PFSK-1 (cell line): ENCODE measurements around the gene QSOX1.

Source experiments
- FOXP2 ChIP-seq: optimal IDR thresholded peaks from 2 replicates; pipeline ENCODE3; 2011; ENCODE audit warnings: borderline replicate concordance, control low read depth, inconsistent platforms; ENCODE audit not compliant: insufficient read depth; ENCODE audit errors: extremely low read length, extremely low read depth
- POLR2AphosphoS5 ChIP-seq: IDR thresholded peaks from 2 replicates; pipeline ENCODE4 v1.6.1; 2012; ENCODE audit warnings: low read depth, mild to moderate bottlenecking, control low read depth, low read length, moderate library complexity
- SIN3A ChIP-seq: IDR thresholded peaks from 2 replicates; pipeline ENCODE4 v1.6.1; 2012; ENCODE audit warnings: mild to moderate bottlenecking, low read length, moderate library complexity, borderline replicate concordance; ENCODE audit not compliant: insufficient read depth
- TAF1 ChIP-seq: IDR thresholded peaks from 2 replicates; pipeline ENCODE4 v1.6.1; 2012; ENCODE audit warnings: low read length, control low read depth, borderline replicate concordance; ENCODE audit not compliant: insufficient read depth
- TF ChIP-seq, protein P1 (sequence below), 2 experiments: IDR thresholded peaks; 2 replicates each; pipeline versions ENCODE4 v1.6.1 to v1.8.0; 2011 to 2012; ENCODE audit warnings: low read depth in 2 of 2, low read length in 2 of 2, control low read depth in 1 of 2, inconsistent platforms in 1 of 2, mild to moderate bottlenecking in 1 of 2, moderate library complexity in 1 of 2; ENCODE audit not compliant: insufficient read depth in 1 of 2

DNA sequence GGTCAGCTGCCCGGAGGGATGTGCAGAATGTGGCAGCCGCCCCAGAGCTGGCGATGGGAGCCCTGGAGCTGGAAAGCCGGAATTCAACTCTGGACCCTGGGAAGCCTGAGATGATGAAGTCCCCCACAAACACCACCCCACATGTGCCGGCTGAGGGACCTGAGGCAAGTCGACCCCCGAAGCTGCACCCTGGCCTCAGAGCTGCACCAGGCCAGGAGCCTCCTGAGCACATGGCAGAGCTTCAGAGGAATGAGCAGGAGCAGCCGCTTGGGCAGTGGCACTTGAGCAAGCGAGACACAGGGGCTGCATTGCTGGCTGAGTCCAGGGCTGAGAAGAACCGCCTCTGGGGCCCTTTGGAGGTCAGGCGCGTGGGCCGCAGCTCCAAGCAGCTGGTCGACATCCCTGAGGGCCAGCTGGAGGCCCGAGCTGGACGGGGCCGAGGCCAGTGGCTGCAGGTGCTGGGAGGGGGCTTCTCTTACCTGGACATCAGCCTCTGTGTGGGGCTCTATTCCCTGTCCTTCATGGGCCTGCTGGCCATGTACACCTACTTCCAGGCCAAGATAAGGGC lies 41.9 kb downstream of the QSOX1 start:
- TF ChIP-seq POLR2AphosphoS5 (no peak), TAF1 (no peak), SIN3A (no peak), FOXP2 (no peak)
- TF ChIP-seq, protein P1, sequence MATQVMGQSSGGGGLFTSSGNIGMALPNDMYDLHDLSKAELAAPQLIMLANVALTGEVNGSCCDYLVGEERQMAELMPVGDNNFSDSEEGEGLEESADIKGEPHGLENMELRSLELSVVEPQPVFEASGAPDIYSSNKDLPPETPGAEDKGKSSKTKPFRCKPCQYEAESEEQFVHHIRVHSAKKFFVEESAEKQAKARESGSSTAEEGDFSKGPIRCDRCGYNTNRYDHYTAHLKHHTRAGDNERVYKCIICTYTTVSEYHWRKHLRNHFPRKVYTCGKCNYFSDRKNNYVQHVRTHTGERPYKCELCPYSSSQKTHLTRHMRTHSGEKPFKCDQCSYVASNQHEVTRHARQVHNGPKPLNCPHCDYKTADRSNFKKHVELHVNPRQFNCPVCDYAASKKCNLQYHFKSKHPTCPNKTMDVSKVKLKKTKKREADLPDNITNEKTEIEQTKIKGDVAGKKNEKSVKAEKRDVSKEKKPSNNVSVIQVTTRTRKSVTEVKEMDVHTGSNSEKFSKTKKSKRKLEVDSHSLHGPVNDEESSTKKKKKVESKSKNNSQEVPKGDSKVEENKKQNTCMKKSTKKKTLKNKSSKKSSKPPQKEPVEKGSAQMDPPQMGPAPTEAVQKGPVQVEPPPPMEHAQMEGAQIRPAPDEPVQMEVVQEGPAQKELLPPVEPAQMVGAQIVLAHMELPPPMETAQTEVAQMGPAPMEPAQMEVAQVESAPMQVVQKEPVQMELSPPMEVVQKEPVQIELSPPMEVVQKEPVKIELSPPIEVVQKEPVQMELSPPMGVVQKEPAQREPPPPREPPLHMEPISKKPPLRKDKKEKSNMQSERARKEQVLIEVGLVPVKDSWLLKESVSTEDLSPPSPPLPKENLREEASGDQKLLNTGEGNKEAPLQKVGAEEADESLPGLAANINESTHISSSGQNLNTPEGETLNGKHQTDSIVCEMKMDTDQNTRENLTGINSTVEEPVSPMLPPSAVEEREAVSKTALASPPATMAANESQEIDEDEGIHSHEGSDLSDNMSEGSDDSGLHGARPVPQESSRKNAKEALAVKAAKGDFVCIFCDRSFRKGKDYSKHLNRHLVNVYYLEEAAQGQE (IDR thresholded peaks at IDR 0.05; ENCODE audit: insufficient read depth in 1 of 2, low read depth in 2 of 2, low read length in 2 of 2) = no peak
